Measurements from ENCODE around the gene AOC1.

AOC1 gene

GRCh38 chr7:150830937-150831336 is 21.4 kb upstream of the AOC1 start:
- no peak overlapping the region for H3K27ac Mint-ChIP-seq
- no peak for DNase-seq

GRCh38 chr7:150831851-150832250 is 20.5 kb upstream of the AOC1 start:
- peaks cover 7% of the 10 kb centered on the region for H3K9me3 Mint-ChIP-seq
- H3K27me3 Mint-ChIP-seq (ENCODE audit: low read depth, poor library complexity): peaks cover 20% of the 10 kb centered on the region
- H3K36me3 Mint-ChIP-seq (ENCODE audit: low read depth): no peaks in the 10 kb centered on the region
- TF ChIP-seq CTCF (IDR thresholded peaks at IDR 0.05): no peak
- DNase-seq: no peak
- H3K27ac Mint-ChIP-seq: no peak overlapping the region
- peaks cover 28% of the 10 kb centered on the region for H3K4me1 Mint-ChIP-seq
- no peak overlapping the region for H3K4me3 Mint-ChIP-seq

More at GRCh38 chr7:150830937-150831336, 21.4 kb upstream of the AOC1 start:
- H3K4me1 Mint-ChIP-seq: peaks cover 28% of the 10 kb centered on the region
- H3K27me3 Mint-ChIP-seq (ENCODE audit: low read depth, poor library complexity): peaks cover 18% of the 10 kb centered on the region
- TF ChIP-seq CTCF (IDR thresholded peaks at IDR 0.05): no peak
- peaks cover 7% of the 10 kb centered on the region for H3K9me3 Mint-ChIP-seq
- H3K36me3 Mint-ChIP-seq (ENCODE audit: low read depth): no peaks in the 10 kb centered on the region
- H3K4me3 Mint-ChIP-seq: no peak overlapping the region

- no peak for DNase-seq
- H3K9me3 Mint-ChIP-seq: peaks cover 7% of the 10 kb centered on the region
- H3K4me3 Mint-ChIP-seq: no peak overlapping the region
- H3K4me1 Mint-ChIP-seq: peaks cover 25% of the 10 kb centered on the region
- no peak overlapping the region for H3K27ac Mint-ChIP-seq
- TF ChIP-seq CTCF (IDR thresholded peaks at IDR 0.05): no peak
- H3K36me3 Mint-ChIP-seq (ENCODE audit: low read depth): no peaks in the 10 kb centered on the region
- H3K27me3 Mint-ChIP-seq (ENCODE audit: low read depth, poor library complexity): peaks cover 27% of the 10 kb centered on the region
Measured at GRCh38 chr7:150835019-150835418, 17.3 kb upstream of the AOC1 start.

- no peak for TF ChIP-seq CTCF (IDR thresholded peaks at IDR 0.05)
- no peaks in the 10 kb centered on the region for H3K36me3 Mint-ChIP-seq (ENCODE audit: low read depth)
- H3K9me3 Mint-ChIP-seq: peaks cover 7% of the 10 kb centered on the region
- H3K4me3 Mint-ChIP-seq: no peak overlapping the region
- peaks cover 32% of the 10 kb centered on the region for H3K27me3 Mint-ChIP-seq (ENCODE audit: low read depth, poor library complexity)
- no peak overlapping the region for H3K27ac Mint-ChIP-seq
- H3K4me1 Mint-ChIP-seq: peaks cover 18% of the 10 kb centered on the region
- DNase-seq: no peak
Measured at GRCh38 chr7:150835702-150836280, 16.5 kb upstream of the AOC1 start.

GRCh38 chr7:150838965-150839650 is 13.2 kb upstream of the AOC1 start:
- DNase-seq: no peak
- peaks cover 6% of the 10 kb centered on the region for H3K4me1 Mint-ChIP-seq
- peaks cover 2% of the 10 kb centered on the region for H3K9me3 Mint-ChIP-seq
- no peak overlapping the region for H3K27ac Mint-ChIP-seq
- no peak overlapping the region for H3K4me3 Mint-ChIP-seq
- H3K36me3 Mint-ChIP-seq (ENCODE audit: low read depth): no peaks in the 10 kb centered on the region
- peaks cover 25% of the 10 kb centered on the region for H3K27me3 Mint-ChIP-seq (ENCODE audit: low read depth, poor library complexity)
- no peak for TF ChIP-seq CTCF (IDR thresholded peaks at IDR 0.05)

GRCh38 chr7:150842018-150842417 is 10.3 kb upstream of the AOC1 start:
- peaks cover 6% of the 10 kb centered on the region for H3K4me1 Mint-ChIP-seq
- peaks cover 26% of the 10 kb centered on the region for H3K27me3 Mint-ChIP-seq (ENCODE audit: low read depth, poor library complexity)
- TF ChIP-seq CTCF (IDR thresholded peaks at IDR 0.05): no peak
- H3K4me3 Mint-ChIP-seq: no peak overlapping the region
- DNase-seq: no peak
- H3K27ac Mint-ChIP-seq: no peak overlapping the region
- H3K9me3 Mint-ChIP-seq: no peaks in the 10 kb centered on the region
- H3K36me3 Mint-ChIP-seq (ENCODE audit: low read depth): no peaks in the 10 kb centered on the region

All from nephron progenitor cell (in vitro differentiated cells).